ENCODE results near the gene CNTNAP2.
"Not testable (repeated sequence)": the region's sequence is repeated elsewhere in the genome, so short reads cannot be mapped to it uniquely, and the experiment has no call there.

Gene CNTNAP2

DNA sequence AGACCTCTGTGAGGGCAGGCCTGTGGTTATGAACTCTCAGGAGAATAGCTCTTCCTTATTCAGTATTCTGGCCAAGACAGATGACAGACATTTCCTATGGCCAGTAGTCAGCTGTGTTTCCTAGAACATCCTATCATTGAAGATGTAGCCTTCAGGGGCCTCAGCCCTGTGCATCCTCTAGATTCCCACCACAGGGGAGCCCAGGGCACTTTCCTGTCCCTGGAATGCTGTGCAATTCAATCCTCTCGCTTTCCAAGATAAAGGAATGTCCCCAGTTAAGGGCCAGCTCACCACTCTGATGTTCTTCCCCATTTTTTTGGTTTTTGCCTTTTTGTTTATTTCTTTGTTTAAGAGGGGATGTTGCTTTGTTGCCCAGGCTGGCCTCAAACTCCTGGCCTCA is 1895.2 kb downstream of the CNTNAP2 start:
- no peak for DNase-seq

DNA sequence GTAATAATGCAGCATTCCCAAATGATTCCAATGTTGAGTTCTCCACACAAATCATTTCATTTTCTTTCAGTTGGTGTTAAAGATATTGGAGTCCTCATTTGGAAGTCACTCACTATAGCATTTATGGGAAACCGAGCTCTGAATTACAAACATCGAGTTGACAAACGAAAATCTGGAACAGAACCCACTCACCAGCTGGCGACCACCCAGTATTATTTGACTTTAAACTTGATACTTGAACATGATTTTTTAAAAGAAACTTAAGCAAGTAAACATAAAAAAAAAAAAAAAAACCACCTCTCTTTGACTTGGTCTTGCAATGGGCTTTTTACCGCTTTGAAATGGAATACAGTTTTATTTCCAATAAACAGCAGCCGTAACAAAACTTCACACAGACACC is 1897.4 kb downstream of the CNTNAP2 start:
- no peak for DNase-seq

DNA sequence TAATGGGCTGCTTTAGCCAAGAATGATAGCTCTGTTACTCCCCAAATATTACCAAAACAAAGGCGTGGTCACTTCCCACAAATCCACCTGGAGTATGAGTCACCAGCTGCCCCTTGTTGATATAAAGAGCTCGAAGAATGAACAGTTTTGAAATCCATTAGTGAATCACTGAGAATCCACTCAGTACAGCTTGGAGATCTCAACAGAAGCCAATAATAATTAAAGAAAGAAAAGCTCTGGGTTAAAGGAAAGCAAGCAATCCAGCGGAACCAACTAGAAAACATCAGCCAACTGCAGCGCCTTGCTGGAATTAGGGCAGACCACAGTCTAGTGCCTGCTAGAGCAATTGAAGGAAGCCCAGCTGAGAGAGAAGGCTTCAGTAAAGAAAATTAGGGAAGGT is 1897.9 kb downstream of the CNTNAP2 start:
- DNase-seq: no peak

DNA sequence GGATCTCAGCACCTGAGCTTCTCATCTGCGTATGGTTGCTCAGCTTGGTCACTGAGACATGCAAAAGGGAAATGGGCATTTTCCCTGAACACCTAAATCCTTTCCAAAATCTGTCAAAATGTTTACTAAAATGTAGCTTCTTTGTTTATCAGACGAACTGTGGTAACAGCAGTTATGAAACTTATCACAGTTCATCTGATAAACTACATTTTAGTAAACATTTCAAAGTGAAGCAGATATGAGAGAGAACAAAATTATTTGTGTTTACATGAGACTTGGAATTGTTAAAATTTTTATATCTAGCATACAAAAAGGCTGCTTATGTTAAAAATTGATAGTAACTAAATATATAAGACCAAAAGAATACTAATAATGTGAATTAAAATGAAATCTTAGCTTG is 1900.5 kb downstream of the CNTNAP2 start:
- DNase-seq: no peak

DNA sequence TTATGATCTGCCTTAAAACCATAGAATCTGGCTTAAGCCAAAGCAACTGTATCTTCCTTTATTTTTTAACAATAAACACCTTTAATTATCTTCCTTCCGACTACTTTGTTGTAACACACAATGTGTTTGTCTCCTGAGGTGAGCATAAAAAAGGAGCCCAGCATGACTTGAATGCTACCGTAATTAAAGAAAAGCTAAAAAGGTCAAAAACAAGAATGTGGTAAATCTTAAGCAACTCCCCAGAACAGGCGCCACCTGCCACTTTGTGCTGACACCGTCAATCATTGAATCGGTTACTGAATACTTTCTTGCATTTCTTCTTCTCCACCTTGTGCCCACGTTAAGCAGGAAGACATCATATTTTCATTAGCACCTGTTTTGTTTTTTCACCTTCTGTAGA is 1904.1 kb downstream of the CNTNAP2 start:
- DNase-seq: no peak

DNA sequence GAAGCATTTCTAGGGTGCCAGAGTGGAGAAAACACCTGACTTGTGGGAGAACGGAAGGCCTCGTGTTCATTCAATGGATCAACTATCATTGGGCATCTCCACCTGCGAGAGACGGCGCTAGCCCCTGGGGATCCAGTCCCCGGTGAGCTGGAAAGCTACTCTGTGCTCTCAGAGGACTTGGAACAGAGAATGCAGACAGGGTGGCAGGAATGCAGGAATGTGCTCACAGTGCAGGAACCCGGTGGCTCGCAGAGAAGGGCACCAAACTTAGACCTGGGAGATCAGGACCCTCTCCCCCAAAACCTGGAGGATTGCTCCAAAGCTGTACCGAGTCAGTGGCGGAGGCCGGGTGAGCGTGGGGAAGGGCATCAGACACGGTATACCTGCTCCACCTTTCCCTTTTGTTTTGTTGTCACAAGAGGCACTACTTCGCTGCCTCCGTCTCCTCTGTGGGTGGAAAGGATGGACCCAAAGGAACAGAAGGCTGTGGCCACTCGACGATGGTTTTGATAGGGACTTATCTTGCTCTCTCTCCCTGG is 1905.0 kb downstream of the CNTNAP2 start:
- no peak for DNase-seq

DNA sequence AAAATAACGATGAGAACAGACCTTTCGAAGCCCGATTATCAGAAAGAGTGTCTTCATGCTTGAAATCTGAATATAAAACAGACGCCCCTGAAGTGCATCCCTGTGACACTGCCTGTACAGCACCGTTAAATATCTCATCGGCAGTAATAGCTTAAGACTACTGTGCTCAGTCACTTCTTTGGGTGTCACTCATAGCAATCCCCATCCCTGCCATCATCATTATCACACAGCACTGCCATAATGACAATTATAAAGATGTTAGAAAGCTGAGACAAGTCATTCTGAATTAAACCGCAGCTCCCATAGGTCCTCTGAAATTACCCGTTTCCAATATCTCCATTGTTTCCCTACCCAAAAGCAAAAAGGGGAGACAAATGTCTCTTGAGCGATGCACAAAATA is 1906.2 kb downstream of the CNTNAP2 start:
- no peak for DNase-seq

DNA sequence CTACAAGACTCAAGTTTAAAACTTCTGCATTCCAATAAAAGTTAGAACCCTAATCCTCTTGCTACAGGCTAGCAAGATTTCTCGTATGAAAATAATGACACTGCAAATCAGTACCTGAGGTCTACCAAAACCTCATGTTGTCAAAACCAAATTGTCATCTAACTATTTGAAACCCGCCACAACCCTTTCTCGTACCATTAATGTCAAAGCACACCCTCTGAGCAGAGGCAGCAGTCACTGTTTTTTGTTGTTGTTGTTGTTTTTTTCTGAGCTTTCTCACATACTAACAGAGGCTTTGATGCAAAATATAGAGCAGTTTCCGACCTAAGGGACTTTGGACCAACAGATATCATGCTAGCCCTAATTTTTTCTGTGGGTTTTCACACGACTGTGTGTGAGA is 1910.1 kb downstream of the CNTNAP2 start:
- no peak for DNase-seq

DNA sequence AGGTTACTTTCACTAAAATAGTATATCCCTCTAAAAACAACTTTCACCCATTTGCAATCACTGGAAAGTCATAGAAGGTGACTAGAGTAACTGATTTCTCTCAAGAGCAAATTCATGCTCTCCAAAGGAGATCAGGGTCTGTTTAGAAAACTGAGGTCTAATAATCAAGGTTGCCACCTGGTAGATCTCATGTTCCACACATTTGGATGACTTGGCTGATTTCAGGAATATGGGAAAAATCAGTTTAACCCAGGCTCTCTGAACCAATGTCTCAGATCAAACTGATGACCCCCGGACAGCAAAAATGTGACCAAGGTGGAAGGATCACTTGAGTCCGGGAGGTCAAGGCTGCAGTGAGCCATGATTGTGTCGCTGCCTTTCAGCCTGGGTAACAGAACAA is 1911.6 kb downstream of the CNTNAP2 start:
- DNase-seq: no peak

DNA sequence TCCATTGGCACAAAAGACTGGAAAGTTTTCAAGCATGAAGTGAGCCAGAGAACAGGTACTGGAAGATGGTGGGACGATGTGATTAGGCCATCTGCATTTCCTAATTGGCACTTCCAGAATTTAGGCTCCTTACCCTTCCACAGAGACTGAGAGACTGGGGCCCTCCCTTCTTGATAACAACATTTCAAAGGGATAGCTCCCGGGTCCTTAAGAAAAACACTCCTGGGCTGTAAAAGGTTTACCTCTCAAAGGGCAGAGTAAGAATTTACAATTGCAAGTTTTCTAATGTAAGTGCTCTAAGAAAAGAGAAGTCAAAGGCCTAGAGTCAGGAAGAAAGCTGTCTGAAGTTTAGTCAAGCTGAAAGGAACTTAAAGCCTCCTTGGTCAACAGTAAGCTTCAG is 1914.4 kb downstream of the CNTNAP2 start:
- DNase-seq: no peak

DNA sequence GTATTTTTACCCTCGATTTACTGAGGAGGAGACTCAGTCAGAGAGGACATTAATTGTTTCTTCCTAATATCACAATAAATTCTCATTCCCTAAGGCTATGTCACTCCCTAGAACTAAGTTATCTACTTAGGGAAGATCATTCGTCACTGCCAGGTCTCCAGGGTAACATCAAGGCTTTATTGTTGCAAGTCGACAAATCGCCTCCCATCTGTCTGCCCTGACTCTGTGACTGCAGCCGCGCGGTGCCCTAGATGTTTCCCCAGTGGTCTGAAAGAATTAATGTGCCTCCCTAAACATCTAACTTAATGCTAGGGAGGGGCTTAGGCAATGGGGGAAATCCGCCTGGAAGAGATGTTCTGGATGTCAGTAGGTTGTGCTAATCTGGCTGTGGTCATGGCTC is 1915.2 kb downstream of the CNTNAP2 start:
- no peak for DNase-seq

DNA sequence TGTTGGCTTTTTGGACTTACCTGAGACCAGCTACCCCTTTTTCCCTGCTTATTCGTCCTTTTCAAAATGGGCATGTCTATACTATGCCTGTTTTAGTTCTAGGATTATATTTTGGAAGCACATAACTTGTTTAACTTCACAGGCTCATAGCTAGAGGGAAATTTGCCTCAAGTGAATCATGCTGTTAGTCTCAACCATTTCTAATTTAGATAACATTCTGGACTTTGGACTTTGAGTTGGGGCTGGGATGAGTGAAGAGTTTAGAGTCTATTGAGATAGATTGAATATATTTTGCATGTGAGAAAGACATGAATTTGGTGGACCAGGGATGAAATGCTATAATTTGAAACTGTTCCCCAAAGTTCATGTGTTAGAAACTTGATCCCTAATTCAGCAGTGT is 1919.3 kb downstream of the CNTNAP2 start:
- DNase-seq: no peak

DNA sequence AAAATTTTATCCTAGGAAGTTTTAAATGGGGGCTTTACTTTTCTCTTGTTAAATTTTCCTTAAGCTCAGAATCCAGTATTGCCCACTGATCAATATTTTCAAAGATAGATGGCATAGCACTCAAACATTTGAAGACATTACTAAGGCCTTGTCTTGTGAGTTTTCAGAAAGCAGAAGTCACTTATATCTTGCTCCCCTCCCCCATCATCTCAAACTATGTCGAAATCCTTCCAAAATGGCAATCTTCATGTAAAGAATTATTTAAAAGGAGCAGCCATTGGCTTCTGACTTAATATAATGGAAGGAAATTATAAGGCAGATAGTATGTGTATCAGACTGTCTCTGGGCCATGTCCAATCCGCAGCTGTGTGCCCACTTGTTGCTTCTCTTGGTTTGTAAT is 1920.4 kb downstream of the CNTNAP2 start:
- DNase-seq: no peak

DNA sequence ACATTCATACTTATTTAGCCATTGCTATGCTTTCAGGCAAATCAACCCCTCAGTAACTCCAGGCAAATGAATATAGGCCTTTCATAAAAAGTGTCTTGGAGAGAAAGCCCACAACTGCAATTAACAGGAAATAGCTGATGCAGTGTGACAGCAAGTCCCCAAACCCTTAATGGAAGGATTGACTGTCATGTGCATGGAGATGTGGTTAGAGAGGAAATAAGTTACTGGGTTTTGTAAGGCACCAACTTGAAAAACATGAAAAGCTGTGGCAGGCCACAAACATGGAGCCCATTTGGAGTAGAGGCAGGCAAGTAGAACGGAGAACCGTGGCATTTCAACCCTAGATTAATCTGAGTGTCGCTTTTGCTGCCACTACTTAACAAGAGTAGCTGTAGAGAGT is 1924.6 kb downstream of the CNTNAP2 start:
- no peak for DNase-seq

DNA sequence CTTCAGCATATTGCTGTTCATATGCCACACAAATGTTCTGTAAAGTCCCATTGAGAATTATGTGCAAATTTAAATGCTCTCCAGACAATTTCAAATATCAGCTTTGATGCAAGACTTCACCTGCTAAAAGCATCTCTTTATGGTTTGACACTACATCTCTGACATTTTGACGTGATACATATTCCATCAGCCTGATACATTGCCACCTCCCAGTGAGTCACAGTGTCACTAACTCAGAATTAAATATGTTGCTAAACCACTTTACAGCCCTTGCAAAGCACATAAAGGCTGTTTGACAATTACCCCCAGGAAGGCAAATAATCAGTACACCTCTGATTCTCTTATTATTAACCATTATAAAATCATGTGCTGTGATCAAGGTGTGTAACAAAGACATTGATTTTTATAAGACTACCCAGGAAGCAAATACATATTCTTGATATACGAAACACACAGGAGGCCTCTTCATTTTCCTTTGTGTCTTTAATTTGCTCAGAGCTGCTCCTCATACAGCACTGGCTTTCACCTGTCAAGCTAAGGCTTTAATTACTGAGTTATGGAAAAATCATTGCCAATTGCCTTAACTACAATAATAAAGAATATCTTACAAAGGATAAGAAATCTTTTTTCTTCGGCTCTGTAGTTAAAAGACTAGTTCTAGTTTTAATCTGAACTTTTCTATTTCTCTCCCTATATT is 1926.5 kb downstream of the CNTNAP2 start:
- no peak for DNase-seq

DNA sequence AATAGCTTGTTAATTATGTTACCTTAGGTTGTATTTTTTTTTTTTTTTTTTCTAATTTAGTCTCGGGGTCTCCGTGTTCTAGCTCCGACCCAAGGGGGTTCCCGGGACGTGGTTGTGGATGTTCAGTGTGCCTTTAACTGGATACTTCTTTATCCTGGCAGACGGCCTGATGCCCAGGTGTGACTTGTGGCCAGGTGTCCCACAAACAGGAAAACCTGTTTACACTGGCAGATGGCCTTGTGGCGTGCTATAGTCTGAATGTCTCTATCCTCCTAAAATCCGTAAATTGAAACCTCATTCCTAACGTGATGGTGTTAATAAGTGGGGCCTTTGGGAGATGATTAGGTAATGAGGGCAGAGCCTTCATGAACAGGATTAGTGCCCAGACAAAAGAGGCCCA is 1927.6 kb downstream of the CNTNAP2 start:
- no peak for DNase-seq

DNA sequence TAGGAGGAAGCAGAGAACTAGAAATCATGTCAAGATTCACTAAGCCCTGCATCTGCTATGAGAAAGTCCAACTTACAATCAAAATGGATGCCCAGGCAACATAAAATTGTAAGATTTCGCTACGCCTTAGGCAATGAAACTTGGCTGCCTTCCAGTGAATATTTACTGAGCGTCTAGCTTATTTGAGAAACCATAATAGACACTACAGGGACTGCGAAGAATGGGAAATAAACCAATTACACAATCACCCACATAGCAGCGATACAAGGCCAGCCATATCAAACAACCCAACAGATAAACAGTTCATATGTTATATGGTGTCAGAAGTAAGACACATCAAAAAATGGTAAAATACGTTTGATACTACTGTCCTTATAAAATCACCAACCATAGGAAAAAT is 1928.9 kb downstream of the CNTNAP2 start:
- no peak for DNase-seq

DNA sequence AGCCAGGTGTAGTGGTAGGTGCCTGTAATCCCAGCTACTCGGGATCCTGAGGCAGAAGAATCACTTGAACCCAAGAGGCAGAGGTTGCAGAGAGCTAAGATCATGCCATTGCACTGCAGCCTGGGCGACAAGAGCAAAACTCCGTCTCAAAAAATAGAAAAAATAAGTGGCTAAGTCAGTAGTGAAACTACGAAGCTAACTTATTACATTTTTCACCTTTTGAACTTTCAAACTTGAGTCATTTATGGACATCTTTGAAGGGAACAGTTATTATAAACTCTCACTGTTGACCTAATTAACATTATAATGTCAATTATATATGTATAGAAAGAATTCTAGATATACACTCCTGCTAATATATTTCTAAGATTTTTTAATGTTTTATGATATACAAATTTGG is 1932.5 kb downstream of the CNTNAP2 start:
- DNase-seq: no peak

DNA sequence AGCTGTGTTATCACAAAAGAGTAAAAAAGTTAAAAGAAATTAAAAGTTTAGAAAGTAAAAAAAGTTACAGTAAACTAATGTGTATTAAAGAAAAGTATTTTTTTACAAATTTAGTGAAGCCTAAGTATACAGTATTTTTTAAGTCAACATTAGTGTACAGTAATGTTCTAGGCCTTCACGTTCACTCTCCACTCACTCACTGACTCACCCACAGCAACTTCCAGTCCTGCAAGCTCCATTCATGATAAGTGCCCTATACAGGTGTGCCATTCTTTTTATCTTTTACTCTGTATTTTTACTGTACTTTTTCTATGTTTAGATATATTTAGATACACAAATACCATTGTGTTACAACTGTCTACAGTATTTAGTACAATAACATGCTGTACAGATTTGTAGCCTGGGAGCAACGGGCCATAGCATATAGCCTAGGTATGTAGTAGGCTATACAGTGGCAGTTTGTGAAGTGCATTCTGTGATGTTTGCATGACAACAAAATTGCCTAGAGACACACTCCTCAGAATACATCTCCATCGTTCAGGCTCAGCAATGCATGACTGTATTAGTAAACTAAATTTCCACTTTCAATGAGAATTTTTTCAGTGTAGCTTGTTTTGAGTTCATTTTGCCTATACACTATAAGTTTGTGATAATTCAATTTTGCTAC is 1934.0 kb downstream of the CNTNAP2 start:
- DNase-seq: no peak

DNA sequence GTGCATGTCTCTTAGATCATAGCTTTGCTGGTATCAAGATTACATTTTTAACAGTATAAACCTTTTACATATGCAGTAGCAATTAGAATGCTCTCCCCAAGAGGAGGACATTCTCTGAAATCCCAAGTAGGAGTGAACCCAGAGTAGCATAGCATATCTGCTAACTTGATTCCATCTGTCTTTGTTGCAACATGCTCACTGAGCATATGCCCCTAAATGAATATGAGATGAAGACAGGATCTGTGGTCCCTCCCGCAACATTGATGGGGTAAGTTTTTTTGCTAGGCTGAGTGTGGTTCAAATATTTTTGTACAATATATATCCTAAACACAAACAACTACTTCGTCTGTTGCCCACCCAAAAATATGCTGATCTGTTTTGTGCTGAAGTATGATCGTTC is 1939.8 kb downstream of the CNTNAP2 start:
- no peak for DNase-seq

DNA sequence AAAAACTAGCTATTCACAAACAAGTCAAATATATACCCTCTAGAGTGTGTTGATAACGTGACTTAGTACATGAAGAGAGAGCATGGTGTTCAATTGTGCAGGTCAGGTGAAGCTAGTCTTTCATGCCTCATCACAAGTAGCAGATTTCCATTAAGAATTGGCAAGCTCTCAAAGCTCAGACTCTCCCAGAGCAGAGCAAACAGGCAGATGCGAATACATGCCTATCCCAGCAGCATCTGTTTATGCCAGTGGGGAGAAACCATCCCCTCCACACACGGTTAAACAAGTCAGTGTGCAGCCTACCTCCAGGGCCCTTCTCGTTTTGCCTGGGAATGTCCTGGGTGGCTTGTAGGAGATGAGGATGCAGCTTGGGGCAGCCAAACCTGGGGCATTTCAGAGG is 1941.5 kb downstream of the CNTNAP2 start:
- DNase-seq: no peak

DNA sequence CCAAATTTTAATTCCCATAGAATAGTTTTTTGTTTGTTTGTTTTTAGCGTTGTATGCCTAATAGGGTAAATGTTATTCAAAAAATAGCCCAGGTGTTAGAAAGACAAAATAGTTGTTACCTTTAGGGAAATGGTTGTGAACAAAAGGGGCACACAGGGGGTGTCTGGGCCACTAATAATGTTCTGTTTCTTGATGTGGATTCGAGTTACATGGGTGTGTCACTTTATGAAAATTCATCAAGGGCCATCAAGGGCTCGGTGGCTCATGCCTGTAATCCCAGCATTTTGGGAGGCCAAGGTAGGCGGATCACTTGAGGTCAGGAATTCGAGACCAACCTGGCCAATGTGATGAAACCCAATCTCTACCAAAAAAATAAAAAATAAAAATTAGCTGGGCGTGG is 1942.2 kb downstream of the CNTNAP2 start:
- no peak for DNase-seq

DNA sequence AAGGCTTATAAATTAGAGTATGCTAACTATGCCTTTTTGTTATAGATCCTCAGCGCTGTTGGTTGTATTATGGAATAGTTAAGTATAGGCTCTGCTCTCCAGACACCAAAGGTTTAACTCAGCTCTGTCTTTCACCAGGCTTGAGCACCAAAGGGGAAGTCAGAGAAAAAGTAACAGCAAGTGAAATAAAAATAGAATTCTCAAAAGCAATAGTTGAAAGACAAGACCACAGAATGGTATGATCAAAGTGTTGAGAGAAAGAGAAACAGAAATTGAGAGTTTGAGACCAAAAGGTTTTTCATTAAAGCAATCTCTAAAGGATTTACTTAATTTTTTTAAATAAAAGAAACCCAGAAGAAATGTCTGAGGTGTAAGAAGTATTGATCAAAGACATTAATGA is 1944.1 kb downstream of the CNTNAP2 start:
- no peak for DNase-seq

DNA sequence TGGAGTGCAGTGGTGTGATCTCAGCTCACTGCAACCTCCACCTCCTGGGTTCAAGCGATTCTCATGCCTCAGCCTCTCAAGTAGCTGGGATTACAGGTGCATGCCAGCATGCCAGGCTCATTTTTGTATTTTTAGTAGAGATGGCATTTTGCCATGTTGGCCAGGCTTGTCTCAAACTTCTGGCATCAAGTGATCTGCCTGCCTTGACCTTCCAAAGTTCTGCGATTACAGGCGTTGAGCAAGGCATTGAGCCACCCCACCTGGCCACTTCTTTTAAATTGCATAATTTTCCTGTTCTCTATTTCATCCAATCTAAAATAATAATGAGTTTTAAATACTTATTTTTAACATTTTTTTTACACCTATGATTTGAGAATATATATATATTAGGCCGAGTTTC is 1961.5 kb downstream of the CNTNAP2 start:
- DNase-seq: not testable (repeated sequence)
